HG02642 (cell line): ENCODE results near the gene GMIP.

ENCODE experiments used
- ATAC-seq: cut with Tn5 transposase; IDR thresholded peaks from one replicate; pipeline ENCODE4 v1.9.1; 2021; ENCODE audit warnings: mild to moderate bottlenecking; ENCODE audit not compliant: unreplicated experiment, poor library complexity

Gene GMIP

GRCh38 chr19:19579533-19580361 lies 63.7 kb downstream of the GMIP start:
- ATAC-seq: no peak
